A549 (cell line): ENCODE measurements around the gene SCRN1.
"Not testable (repeated sequence)": the region's sequence is repeated elsewhere in the genome, so short reads cannot be mapped to it uniquely, and the experiment has no call there.

ENCODE experiments used
- CHD2 ChIP-seq: fragments of 150-350 bp; IDR thresholded peaks from 2 replicates; pipeline ENCODE4 v1.6.1; 2014; ENCODE audit warnings: low read length; ENCODE audit not compliant: partially characterized antibody
- CHD4 ChIP-seq: fragments of 200-600 bp; sonication (generic); IDR thresholded peaks from 2 replicates; pipeline ENCODE4 v1.6.1; 2016; ENCODE audit warnings: antibody characterized with exemption, mild to moderate bottlenecking, borderline replicate concordance
- EHMT2 ChIP-seq: fragments of 200-600 bp; sonication (generic); IDR thresholded peaks from 2 replicates; pipeline ENCODE4 v1.6.1; 2016; ENCODE audit warnings: antibody characterized with exemption, low read depth, mild to moderate bottlenecking, moderate library complexity
- EP300 ChIP-seq, 2 experiments: fragments of >200 bp; sonication (Bioruptor Twin); formaldehyde crosslinking; IDR thresholded peaks; 2 replicates in 1 of 2; 3 replicates in 1 of 2; pipeline ENCODE4 v1.6.1; 2016 to 2017
- NFE2L2 ChIP-seq: fragments of 150-350 bp; conservative IDR thresholded peaks from 2 replicates; pipeline ENCODE4 v1.6.1; 2014; ENCODE audit warnings: low read length
- POLR2A ChIP-seq: IDR thresholded peaks from 2 replicates; pipeline ENCODE4 v1.6.1; 2012; ENCODE audit warnings: mild to moderate bottlenecking, low read length
- RNF2 ChIP-seq: fragments of 200-600 bp; sonication (generic); IDR thresholded peaks from 2 replicates; pipeline ENCODE4 v1.6.1; 2016; ENCODE audit warnings: low read depth, mild to moderate bottlenecking, antibody characterized with exemption, moderate library complexity, borderline replicate concordance
- SMC3 ChIP-seq: fragments of >200 bp; sonication (Bioruptor Twin); formaldehyde crosslinking; IDR thresholded peaks from 3 replicates; pipeline ENCODE4 v1.6.1; 2018; ENCODE audit warnings: inconsistent platforms
- TP53 ChIP-seq: fragments of 250-450 bp; sonication (Bioruptor Pico); IDR thresholded peaks from 2 replicates; pipeline ENCODE4 v1.5.0; 2021; ENCODE audit warnings: mild to moderate bottlenecking, moderate library complexity
- TF ChIP-seq, protein P1 (sequence below): fragments of >200 bp; sonication (Bioruptor Twin); formaldehyde crosslinking; IDR thresholded peaks from 3 replicates; pipeline ENCODE4 v1.5.1; 2016

DNA sequence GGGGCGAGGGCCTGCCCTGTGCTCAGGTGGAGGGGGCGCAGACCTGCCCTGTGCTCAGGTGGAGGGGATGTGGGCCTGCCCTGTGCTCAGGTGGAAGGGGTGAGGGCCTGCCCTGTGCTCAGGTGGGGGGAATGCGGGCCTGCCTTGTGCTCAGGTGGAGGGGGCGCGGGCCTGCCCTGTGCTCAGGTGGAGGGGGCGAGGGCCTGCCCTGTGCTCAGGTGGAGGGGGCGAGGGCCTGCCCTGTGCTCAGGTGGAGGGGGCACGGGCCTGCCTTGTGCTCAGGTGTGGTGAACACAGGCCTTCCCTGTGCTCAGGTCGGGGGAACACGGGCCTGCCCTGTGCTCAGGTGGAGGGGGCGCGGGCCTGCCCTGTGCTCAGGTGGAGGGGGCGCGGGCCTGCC lies 98.8 kb downstream of the SCRN1 start:
- not testable (repeated sequence) for TF ChIP-seq POLR2A; SMC3; CHD4; NFE2L2; RNF2; EP300 (IDR thresholded peaks at IDR 0.05); TP53 (CRISPR knock-in tag); CHD2; EHMT2
- TF ChIP-seq, protein P1, sequence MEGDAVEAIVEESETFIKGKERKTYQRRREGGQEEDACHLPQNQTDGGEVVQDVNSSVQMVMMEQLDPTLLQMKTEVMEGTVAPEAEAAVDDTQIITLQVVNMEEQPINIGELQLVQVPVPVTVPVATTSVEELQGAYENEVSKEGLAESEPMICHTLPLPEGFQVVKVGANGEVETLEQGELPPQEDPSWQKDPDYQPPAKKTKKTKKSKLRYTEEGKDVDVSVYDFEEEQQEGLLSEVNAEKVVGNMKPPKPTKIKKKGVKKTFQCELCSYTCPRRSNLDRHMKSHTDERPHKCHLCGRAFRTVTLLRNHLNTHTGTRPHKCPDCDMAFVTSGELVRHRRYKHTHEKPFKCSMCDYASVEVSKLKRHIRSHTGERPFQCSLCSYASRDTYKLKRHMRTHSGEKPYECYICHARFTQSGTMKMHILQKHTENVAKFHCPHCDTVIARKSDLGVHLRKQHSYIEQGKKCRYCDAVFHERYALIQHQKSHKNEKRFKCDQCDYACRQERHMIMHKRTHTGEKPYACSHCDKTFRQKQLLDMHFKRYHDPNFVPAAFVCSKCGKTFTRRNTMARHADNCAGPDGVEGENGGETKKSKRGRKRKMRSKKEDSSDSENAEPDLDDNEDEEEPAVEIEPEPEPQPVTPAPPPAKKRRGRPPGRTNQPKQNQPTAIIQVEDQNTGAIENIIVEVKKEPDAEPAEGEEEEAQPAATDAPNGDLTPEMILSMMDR, result not testable (repeated sequence)
